ENCODE data around the gene SLC37A3.

The SLC37A3 gene

GRCh38 chr7:140310337-140311002 lies 87.9 kb downstream of the SLC37A3 start:
- DNase-seq, result no peak

GRCh38 chr7:140308060-140308459 lies 90.3 kb downstream of the SLC37A3 start:
- no peak for DNase-seq

- peak; percentile 61 for DNase-seq
These were observed 94.0 kb downstream of the SLC37A3 start for GRCh38 chr7:140304191-140304799.

- no peak for DNase-seq
These were observed 97.8 kb downstream of the SLC37A3 start for GRCh38 chr7:140300243-140301136.

- DNase-seq, result no peak
These were observed 100.1 kb downstream of the SLC37A3 start for GRCh38 chr7:140298213-140298612.

DNA sequence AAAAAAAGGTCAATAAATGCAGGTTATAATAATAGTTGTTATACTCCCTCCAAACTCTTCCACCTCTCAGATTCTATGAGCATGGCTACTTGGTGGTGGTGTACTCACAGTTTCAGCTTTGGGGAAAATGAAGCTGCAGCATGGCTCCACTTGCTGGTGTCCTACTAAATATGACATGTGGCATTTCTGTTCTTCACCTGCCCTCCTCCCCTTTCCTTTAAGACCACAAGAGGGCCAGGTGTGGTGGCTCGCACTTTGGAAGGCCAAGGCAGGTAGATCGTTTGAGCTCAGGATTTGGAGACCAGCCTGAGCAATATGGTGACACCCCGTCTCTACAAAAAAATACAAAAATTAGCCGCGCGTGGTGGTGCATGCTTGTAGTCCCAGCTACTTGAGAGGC lies 101.1 kb downstream of the SLC37A3 start:
- no peak for DNase-seq

DNA sequence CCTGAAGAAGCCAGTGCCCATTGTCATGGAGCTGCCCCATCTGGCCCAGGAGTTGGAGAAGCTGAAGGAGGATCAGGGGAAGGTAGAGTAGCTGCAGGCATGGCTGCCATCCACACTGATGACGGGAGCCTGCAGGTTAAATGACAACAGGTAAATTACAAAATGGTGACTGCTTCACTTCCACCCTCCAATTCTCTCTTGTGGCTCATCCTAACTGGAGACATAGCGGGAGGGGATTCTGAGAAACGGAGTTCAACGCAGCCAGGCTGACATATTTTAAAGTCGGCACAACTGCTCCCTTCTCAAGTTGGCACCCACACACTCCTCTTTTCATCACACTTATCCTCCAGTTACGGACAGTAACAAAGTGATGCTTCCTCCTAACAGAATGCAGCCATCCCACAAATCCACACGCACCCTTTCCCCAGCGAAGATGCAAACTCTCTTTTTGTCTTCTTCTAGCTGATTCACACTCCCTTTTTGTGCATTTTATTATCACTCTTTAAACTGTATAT lies 103.0 kb downstream of the SLC37A3 start:
- no peak for DNase-seq

DNA sequence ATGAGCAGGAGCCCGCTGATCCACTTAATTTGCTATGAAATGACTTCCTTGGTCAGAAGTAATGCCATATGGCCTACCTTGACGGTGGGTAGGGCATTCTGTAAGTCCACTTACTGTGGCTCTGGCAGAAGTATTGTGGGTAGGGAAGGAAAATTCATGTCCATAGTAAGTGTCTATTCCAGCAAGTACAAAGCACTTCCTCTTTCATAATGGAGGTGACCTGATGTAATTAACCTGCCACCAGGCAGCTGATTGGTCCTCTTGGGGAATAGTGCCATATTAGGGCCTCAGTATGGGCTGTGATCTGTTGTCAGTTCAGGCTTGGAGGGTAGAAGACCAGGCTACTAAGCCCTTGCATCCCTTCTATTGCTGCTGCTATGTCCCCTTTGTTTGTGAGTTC lies 103.9 kb downstream of the SLC37A3 start:
- DNase-seq, result no peak

DNA sequence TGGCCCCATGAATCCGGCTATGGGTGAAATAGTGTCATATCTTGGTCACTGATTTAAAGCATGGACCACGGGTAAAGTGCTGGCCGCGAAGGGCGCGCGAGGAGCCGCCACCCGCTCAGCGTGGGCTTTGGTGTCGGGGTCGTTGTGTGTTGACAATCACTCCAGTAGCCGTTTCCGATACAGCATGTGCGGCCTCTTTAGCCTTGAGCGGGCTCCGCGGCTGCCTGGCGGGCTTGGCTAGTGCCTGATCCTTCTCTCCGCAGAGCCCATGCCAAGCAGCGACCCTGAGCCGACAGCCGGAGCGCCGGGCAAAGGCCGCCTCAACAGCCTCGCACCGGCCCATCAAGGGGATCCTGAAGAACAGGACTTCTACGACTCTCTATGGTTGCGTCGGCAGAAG lies 105.9 kb downstream of the SLC37A3 start:
- DNase-seq, result no peak

DNA sequence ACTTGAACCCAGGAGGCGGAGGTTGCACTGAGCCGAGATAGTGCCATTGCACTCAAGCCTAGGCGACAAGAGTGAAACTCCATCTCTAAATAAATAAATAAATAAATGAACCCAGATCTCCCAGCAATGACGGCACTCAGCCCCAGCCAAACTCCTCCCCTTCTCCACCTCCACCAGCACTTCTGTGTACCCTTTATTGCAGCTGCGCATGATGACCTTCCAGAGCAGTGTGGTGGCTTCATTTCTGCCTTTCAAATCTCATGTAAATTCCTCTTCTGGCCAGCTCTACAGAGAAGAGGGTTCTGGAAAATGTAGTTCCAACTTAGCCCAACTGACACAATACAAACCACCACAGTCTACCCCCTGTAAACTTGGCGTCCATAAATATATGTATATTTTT lies 108.5 kb downstream of the SLC37A3 start:
- DNase-seq, result no peak

GRCh38 chr7:140287988-140288387 lies 110.3 kb downstream of the SLC37A3 start:
- no peak for DNase-seq

- no peak for DNase-seq
These were observed 112.4 kb downstream of the SLC37A3 start for GRCh38 chr7:140285938-140286337.

DNA sequence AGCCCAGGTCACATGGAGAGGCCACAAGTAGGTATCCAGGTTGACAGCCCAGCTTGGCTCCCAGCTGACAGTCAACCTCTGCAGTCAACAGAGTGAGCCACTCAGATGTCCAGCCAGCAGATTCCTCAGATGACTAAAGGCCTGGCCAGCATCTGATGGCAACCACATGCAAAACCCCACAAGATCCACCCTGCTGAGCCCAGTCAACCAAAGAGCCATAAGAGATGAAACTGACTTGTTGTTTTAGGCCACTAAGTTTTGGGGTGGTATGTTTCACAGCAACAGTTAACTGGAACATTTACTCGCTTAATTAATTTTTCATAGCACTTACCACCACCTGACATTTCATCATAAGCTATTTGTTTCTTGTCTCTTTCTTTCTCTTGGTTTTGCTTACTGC lies 114.3 kb downstream of the SLC37A3 start:
- DNase-seq, result no peak
